Thyroid gland (tissue), 4 donors: Measurements from ENCODE around the gene DPYSL5.

Experiments used
- POLR2A ChIP-seq, 2 donors: fragments of 450-650 bp; IDR thresholded peaks; one replicate each; pipeline ENCODE4 v1.6.1; 2017; ENCODE audit warnings: antibody characterized with exemption in 2 of 2, mild to moderate bottlenecking in 2 of 2, moderate library complexity in 1 of 2
- TF ChIP-seq, protein P1 (sequence below), 6 experiments: fragments of 200-600 bp in 3 of 6; fragments of 450-650 bp in 3 of 6; sonication (generic) in 3 of 6; IDR thresholded peaks; one replicate each; pipeline ENCODE4 v1.5.1; 2016 to 2019; ENCODE audit warnings: antibody characterized with exemption in 6 of 6, mild to moderate bottlenecking in 2 of 6, inconsistent platforms in 1 of 6, moderate library complexity in 1 of 6

- TF ChIP-seq, protein P1, sequence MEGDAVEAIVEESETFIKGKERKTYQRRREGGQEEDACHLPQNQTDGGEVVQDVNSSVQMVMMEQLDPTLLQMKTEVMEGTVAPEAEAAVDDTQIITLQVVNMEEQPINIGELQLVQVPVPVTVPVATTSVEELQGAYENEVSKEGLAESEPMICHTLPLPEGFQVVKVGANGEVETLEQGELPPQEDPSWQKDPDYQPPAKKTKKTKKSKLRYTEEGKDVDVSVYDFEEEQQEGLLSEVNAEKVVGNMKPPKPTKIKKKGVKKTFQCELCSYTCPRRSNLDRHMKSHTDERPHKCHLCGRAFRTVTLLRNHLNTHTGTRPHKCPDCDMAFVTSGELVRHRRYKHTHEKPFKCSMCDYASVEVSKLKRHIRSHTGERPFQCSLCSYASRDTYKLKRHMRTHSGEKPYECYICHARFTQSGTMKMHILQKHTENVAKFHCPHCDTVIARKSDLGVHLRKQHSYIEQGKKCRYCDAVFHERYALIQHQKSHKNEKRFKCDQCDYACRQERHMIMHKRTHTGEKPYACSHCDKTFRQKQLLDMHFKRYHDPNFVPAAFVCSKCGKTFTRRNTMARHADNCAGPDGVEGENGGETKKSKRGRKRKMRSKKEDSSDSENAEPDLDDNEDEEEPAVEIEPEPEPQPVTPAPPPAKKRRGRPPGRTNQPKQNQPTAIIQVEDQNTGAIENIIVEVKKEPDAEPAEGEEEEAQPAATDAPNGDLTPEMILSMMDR (IDR thresholded peaks at IDR 0.05) = no peak
- no peak for TF ChIP-seq POLR2A (IDR thresholded peaks at IDR 0.05)
Observed at GRCh38 chr2:26875065-26875634, 27.2 kb downstream of the DPYSL5 start.
